SU-DHL-6 (cell line): ENCODE results near the gene MAPK10.

Source experiments
- H2AFZ ChIP-seq: fragments of 200-600 bp; sonication (generic); 2 replicates; pipeline ENCODE4 v1.6.1; 2014; ENCODE audit warnings: low read depth, mild to moderate bottlenecking, moderate library complexity, mixed read lengths, antibody characterized with exemption, low read length; ENCODE audit not compliant: severe bottlenecking
- H3F3A ChIP-seq: fragments of 200-600 bp; shearing (Covaris generic); 2 replicates; pipeline ENCODE4 v1.6.0; 2016; ENCODE audit warnings: antibody characterized with exemption, mild to moderate bottlenecking; ENCODE audit not compliant: insufficient read depth
- H3K27ac ChIP-seq: fragments of 200-600 bp; sonication (generic); 2 replicates; pipeline ENCODE4 v1.5.1; 2016; ENCODE audit warnings: low read depth, mild to moderate bottlenecking, low read length, moderate library complexity, mixed read lengths
- H3K27me3 ChIP-seq: fragments of 200-600 bp; sonication (generic), shearing (Covaris generic); 2 replicates; pipeline ENCODE4 v1.6.0; 2014; ENCODE audit warnings: mild to moderate bottlenecking, low read length
- H3K36me3 ChIP-seq: fragments of 200-600 bp; sonication (generic); 2 replicates; pipeline ENCODE4 v1.6.1; 2014; ENCODE audit warnings: mild to moderate bottlenecking, low read length, mixed read lengths
- H3K4me2 ChIP-seq: fragments of 300-600, 200-600 bp; shearing (Covaris generic), sonication (generic); 2 replicates; pipeline ENCODE4 v1.6.0; 2014; ENCODE audit warnings: low read length, low read depth, mild to moderate bottlenecking; ENCODE audit not compliant: poor library complexity, severe bottlenecking
- H3K4me3 ChIP-seq: fragments of 200-600 bp; sonication (generic); 2 replicates; pipeline ENCODE4 v1.5.1; 2014; ENCODE audit warnings: antibody characterized with exemption, low read length, mild to moderate bottlenecking, mixed read lengths; ENCODE audit not compliant: insufficient read depth, poor library complexity, severe bottlenecking
- H3K79me2 ChIP-seq: fragments of 200-600 bp; sonication (generic); 2 replicates; pipeline ENCODE4 v1.6.1; 2014; ENCODE audit warnings: mild to moderate bottlenecking, low read length, moderate library complexity; ENCODE audit not compliant: insufficient read depth
- H3K9ac ChIP-seq: fragments of 200-600 bp; sonication (generic); 2 replicates; pipeline ENCODE4 v1.7.0; 2014; ENCODE audit warnings: mild to moderate bottlenecking, low read length
- H3K9me2 ChIP-seq: fragments of 200-600 bp; sonication (generic); replicated peaks from 2 replicates; pipeline ENCODE4 v1.6.1; 2014; ENCODE audit warnings: low read length; ENCODE audit not compliant: insufficient read depth
- H3K9me3 ChIP-seq: fragments of 200-600 bp; sonication (generic); 2 replicates; pipeline ENCODE4 v1.6.1; 2014; ENCODE audit warnings: low read length, mixed read lengths; ENCODE audit not compliant: insufficient read depth
- H4K20me1 ChIP-seq: fragments of 200-600 bp; sonication (generic); 2 replicates; pipeline ENCODE4 v1.6.1; 2014; ENCODE audit warnings: low read depth, mild to moderate bottlenecking, antibody characterized with exemption, low read length, moderate library complexity, mixed read lengths
- EZH2phosphoT487 ChIP-seq: fragments of 200-600 bp; sonication (generic), shearing (Covaris generic); conservative IDR thresholded peaks from 2 replicates; pipeline ENCODE4 v1.6.1; 2018; ENCODE audit warnings: mild to moderate bottlenecking, antibody characterized with exemption, low read length, moderate library complexity, mixed read lengths
- TF ChIP-seq, protein P1 (sequence below): fragments of 200-600 bp; sonication (generic); IDR thresholded peaks from one replicate; pipeline ENCODE4 v1.5.1; 2017; ENCODE audit warnings: antibody characterized with exemption, mild to moderate bottlenecking, low read length, moderate library complexity; ENCODE audit not compliant: insufficient read depth, poor library complexity, severe bottlenecking

The MAPK10 gene

DNA sequence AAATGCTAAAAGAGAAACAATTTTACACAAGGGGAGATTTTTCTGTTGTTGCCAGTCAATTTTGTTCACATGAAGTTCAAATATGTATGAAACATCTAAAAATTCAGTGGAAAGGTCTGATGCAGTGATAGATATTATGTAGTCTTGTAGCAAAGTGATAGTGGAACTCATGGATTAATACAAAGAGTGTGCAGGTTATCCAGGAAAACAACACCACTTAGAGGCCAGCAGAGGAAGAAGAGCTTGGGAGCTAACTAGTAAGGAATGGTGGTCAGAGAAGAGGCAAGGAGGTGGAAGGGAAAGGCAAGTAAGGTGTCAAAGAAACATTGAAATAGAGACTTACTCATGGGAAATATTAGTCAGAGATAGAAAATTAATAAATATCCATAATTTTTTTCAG is 395.6 kb downstream of the MAPK10 start:
- Histone ChIP-seq H3K27me3 (no peaks in the 10 kb centered on the region), H3K9ac (no peak overlapping the region), H3K79me2 (no peaks in the 10 kb centered on the region), H3K9me3 (no peaks in the 10 kb centered on the region), H3K9me2 (no peaks in the 10 kb centered on the region), H3K4me3 (no peak overlapping the region), H2AFZ (no peak overlapping the region), H4K20me1 (no peaks in the 10 kb centered on the region), H3K27ac (no peak overlapping the region), H3K36me3 (no peaks in the 10 kb centered on the region), H3F3A (no peaks in the 10 kb centered on the region), H3K4me2 (no peak overlapping the region)
- TF ChIP-seq EZH2phosphoT487: no peak
- TF ChIP-seq, protein P1, sequence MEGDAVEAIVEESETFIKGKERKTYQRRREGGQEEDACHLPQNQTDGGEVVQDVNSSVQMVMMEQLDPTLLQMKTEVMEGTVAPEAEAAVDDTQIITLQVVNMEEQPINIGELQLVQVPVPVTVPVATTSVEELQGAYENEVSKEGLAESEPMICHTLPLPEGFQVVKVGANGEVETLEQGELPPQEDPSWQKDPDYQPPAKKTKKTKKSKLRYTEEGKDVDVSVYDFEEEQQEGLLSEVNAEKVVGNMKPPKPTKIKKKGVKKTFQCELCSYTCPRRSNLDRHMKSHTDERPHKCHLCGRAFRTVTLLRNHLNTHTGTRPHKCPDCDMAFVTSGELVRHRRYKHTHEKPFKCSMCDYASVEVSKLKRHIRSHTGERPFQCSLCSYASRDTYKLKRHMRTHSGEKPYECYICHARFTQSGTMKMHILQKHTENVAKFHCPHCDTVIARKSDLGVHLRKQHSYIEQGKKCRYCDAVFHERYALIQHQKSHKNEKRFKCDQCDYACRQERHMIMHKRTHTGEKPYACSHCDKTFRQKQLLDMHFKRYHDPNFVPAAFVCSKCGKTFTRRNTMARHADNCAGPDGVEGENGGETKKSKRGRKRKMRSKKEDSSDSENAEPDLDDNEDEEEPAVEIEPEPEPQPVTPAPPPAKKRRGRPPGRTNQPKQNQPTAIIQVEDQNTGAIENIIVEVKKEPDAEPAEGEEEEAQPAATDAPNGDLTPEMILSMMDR: no peak

DNA sequence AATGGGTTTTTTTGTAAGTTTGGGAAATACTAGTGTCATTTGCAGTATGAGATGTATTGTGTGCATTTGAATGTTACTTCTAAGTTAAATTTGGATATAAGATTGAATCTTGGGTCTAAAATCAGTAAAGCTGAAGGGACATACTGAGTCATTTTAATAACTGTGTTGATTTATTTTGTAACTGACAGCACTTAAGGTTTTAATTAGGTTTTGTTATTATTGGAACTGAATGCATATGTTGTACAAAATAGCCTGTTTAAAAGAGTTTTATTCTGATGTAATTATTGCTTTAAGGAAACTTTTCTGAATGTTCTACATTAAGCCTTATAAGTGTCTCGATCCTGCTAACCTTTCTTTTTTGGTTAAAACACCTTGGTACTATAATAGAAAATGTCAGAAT is 396.6 kb downstream of the MAPK10 start:
- no peaks in the 10 kb centered on the region for H3K9me3 ChIP-seq
- H3K4me2 ChIP-seq: no peak overlapping the region
- no peaks in the 10 kb centered on the region for H3K9me2 ChIP-seq
- H2AFZ ChIP-seq: no peak overlapping the region
- H3F3A ChIP-seq: no peaks in the 10 kb centered on the region
- TF ChIP-seq, protein P1: no peak
- no peak for TF ChIP-seq EZH2phosphoT487
- H3K27me3 ChIP-seq: no peaks in the 10 kb centered on the region
- no peak overlapping the region for H3K9ac ChIP-seq
- H3K4me3 ChIP-seq: no peak overlapping the region
- no peaks in the 10 kb centered on the region for H4K20me1 ChIP-seq
- H3K79me2 ChIP-seq: no peaks in the 10 kb centered on the region
- no peak overlapping the region for H3K27ac ChIP-seq
- no peaks in the 10 kb centered on the region for H3K36me3 ChIP-seq

DNA sequence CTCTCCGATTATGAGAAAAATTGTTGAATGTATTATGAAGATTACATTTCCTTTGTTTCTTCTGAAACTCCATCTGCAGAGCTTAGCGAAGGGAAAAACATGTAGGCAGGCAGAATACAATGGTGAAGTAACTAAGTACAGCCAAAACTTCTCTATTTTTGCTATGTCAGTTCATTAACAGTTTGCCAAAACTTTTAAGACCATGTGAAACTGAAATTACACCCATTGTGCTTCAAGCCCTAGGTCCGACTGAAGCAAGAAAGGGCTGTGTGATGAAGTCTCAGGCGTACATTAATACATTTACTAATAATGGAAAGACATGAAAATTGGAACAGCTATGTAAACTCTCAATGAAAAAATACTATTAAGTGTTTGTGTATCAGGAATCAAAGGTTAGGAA is 398.0 kb downstream of the MAPK10 start:
- Histone ChIP-seq H2AFZ (no peak overlapping the region), H3K4me2 (no peak overlapping the region), H3K9me2 (no peaks in the 10 kb centered on the region), H3K79me2 (no peaks in the 10 kb centered on the region), H3K9ac (no peak overlapping the region), H4K20me1 (no peaks in the 10 kb centered on the region), H3K27me3 (no peaks in the 10 kb centered on the region), H3K4me3 (no peak overlapping the region), H3K9me3 (no peaks in the 10 kb centered on the region), H3K27ac (no peak overlapping the region), H3F3A (no peaks in the 10 kb centered on the region), H3K36me3 (no peaks in the 10 kb centered on the region)
- TF ChIP-seq, protein P1: no peak
- no peak for TF ChIP-seq EZH2phosphoT487
